Kidney epithelial cell (primary cell): ENCODE data around the gene MYB. TPM values are rescaled to one million over a fixed set of nuclear protein-coding genes. Genes with fewer than 3 reads are reported as not detected.

Experiments used
- DNase-seq: peaks from one replicate; pipeline ENCODE4 v3.0.0-alpha.2; 2010; ENCODE audit warnings: low read depth
- H3K27me3 ChIP-seq: 2 replicates; pipeline ENCODE4 v1.6.0; 2011; ENCODE audit warnings: low read length; ENCODE audit not compliant: control insufficient read depth, insufficient read depth
- H3K36me3 ChIP-seq: 2 replicates; pipeline ENCODE4 v1.5.1; 2011; ENCODE audit warnings: low read length; ENCODE audit not compliant: control insufficient read depth, insufficient read depth
- H3K4me3 ChIP-seq: 2 replicates; pipeline ENCODE4 v1.5.1; 2011; ENCODE audit warnings: low read depth, mild to moderate bottlenecking, control low read depth, low read length
- total RNA-seq: library from RNA; depleted of rRNA; stranded (reverse); fragments of >200 nt; gene quantifications from 2 replicates; pipeline ENCODE4 v1.2.3, GENCODE V29; 2015
- TF ChIP-seq, protein P1 (sequence below): IDR thresholded peaks from 2 replicates; pipeline ENCODE4 v1.5.1; 2011; ENCODE audit warnings: mild to moderate bottlenecking, moderate library complexity, low read length, control low read depth, inconsistent platforms; ENCODE audit not compliant: insufficient read depth, poor library complexity, severe bottlenecking

Gene MYB
- total RNA-seq, 1 donor from 2014 or later: 1.7 TPM

DNA sequence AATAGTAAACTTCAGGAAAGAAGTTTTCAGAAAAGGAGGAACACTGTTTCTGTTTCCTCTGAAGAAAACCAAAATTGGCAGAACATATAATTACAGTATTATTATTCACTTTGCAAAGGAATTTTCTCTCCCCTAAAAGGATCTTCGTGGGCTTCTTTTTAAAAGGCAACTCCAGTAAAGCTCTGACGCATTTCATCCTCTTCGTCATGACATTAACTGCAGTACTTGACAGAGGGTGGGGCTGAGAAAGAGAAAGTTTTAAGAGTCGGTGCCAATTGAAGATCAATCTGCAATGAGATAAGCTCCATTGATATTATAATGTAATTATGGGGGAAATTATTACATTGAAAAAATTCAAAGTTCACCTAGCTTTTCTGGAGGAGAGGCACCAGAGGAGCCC, 75.8 kb downstream of the MYB start:
- no peaks in the 10 kb centered on the region for H3K36me3 ChIP-seq
- H3K27me3 ChIP-seq: peaks cover 3% of the 10 kb centered on the region
- TF ChIP-seq, protein P1, sequence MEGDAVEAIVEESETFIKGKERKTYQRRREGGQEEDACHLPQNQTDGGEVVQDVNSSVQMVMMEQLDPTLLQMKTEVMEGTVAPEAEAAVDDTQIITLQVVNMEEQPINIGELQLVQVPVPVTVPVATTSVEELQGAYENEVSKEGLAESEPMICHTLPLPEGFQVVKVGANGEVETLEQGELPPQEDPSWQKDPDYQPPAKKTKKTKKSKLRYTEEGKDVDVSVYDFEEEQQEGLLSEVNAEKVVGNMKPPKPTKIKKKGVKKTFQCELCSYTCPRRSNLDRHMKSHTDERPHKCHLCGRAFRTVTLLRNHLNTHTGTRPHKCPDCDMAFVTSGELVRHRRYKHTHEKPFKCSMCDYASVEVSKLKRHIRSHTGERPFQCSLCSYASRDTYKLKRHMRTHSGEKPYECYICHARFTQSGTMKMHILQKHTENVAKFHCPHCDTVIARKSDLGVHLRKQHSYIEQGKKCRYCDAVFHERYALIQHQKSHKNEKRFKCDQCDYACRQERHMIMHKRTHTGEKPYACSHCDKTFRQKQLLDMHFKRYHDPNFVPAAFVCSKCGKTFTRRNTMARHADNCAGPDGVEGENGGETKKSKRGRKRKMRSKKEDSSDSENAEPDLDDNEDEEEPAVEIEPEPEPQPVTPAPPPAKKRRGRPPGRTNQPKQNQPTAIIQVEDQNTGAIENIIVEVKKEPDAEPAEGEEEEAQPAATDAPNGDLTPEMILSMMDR: no peak
- H3K4me3 ChIP-seq: no peak overlapping the region
- no peak for DNase-seq

DNA sequence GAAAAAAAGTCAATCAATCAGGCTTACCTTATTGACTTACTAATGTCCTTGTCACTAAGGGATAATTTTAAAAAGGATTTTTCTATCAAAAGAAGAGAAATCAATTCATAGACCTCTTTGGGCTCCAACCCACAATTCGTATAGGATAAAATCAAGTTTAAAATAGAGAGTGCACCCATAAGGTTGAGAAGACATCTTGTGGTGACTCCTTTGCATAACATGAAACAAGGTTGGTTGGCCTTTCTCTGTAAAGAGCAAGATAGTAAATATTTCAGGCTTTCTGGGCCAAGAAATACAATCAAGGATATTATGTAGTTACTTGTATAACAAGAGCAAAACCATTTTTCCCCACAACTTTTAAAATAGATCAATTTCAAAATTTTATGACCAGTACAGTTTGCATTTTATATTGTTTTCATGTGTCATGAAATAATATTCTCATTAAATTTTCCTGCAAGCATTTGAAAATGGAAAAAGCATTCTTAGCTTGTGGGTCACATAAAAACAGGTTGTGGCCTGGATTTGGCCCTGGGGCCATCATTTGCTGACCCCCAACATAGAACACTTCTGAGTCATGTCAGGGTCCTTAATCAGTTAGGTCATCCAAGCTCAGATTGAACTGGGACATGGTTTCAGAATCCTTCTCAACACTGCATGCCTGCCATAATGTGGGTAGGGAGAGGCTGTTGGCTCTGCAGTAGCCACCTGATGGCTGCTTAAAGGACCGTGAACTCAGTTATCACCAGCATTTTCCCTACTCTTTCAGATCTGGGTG, 76.7 kb downstream of the MYB start:
- TF ChIP-seq, protein P1: no peak
- Histone ChIP-seq H3K4me3 (no peak overlapping the region), H3K36me3 (no peaks in the 10 kb centered on the region), H3K27me3 (no peaks in the 10 kb centered on the region)
- DNase-seq: no peak

DNA sequence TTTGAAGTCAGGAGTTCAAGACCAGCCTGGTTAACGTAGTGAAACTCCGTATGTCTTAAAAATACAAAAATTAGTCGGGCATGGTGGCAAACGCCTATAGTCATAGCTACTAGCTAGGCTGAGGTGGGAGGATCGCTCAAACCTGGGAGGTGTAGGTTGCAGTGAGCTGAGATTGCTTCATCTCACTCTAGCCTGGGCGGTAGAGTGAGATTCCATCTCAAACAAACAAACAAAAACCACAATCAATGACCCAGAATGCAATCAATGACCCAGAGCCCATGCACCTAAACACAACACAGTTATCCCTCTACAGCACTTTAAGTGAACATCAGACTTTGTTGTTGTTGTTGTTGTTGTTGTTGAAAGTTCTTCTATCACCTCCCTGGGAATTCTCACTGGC, 77.9 kb downstream of the MYB start:
- Histone ChIP-seq H3K27me3 (no peaks in the 10 kb centered on the region), H3K4me3 (no peak overlapping the region), H3K36me3 (no peaks in the 10 kb centered on the region)
- no peak for DNase-seq
- TF ChIP-seq, protein P1: no peak

DNA sequence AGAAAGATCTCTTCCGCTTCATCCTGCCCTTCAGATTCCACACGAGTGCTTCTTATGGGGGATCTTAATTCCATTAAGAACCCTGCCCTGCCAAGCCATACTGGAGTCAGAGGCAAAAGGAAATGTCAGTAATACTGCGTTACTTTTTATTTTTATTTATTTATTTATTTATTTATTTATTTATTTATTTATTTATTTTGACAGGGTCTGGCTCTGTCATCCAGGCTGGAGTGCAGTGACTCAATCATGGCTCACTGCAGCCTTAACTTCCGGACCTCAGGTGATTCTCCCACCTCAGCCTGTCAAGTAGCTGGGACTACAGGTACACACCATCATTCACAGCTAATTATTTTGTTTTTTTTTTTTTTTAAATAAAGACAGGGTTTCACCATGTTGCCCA, 79.5 kb downstream of the MYB start:
- Histone ChIP-seq H3K4me3 (no peak overlapping the region), H3K27me3 (no peaks in the 10 kb centered on the region), H3K36me3 (no peaks in the 10 kb centered on the region)
- TF ChIP-seq, protein P1: no peak
- no peak for DNase-seq

DNA sequence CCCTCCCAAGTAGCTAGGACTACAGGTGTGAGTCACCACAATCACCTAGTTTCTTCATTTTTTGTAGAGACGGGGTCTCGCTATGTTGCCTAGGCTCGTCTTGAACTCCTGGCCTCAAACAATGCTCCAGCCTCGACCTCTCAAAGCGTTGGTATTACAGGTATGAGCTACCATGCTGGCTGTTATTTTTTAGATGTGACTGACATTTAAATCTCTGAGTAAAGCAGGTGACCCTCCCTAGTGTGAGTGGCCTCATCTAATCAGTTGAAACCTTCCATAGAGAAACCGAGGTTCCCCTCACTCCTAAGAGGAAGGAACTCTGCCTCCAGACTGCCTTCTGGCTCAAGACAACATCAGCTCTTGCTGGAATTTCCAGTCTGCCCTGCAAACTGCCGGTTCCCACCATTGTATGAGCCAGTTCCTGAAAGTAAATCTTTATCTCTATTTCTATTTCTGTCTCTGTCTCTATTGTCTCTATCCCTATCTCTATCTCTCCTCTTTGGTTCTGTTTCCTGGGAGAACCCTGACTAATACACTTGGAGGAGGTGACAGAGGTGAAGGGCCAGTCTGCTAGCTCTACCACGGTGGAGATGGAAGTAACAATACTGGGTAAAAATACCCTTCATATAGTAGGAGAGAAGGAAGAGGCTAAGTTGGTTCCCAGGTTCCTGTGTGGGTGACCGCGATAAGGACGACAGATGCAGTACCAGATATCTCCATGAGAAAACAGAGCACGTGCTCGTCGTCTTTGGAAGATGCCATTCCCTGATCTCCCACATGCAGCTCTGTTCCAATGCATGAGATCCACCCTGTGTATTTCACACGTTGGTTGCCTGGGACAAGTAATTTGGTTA, 81.0 kb downstream of the MYB start:
- DNase-seq: no peak
- TF ChIP-seq, protein P1: no peak
- H3K4me3 ChIP-seq: no peak overlapping the region
- no peaks in the 10 kb centered on the region for H3K27me3 ChIP-seq
- H3K36me3 ChIP-seq: no peaks in the 10 kb centered on the region
